Myocyte (in vitro differentiated cells): ENCODE measurements around the gene TSPAN10. TPM values are rescaled to one million over a fixed set of nuclear protein-coding genes. Genes with fewer than 3 reads are reported as not detected.
A peak's percentile ranks its signal among the peaks of the same experiment; 100 is the strongest.
"Not testable (repeated sequence)": the region's sequence is repeated elsewhere in the genome, so short reads cannot be mapped to it uniquely, and the experiment has no call there.

Source experiments
- DNase-seq: peaks from one replicate; pipeline ENCODE4 v3.0.0-alpha.2; 2012; ENCODE audit warnings: low read depth
- polyA plus RNA-seq: library from polyadenylated mRNA; unstranded; fragments of >200 nt; gene quantifications from one replicate; pipeline ENCODE4 v1.2.1, GENCODE V29; 2012; ENCODE audit warnings: missing spikeins
- total RNA-seq: library from RNA; depleted of rRNA; stranded (reverse); fragments of >200 nt; gene quantifications from 2 replicates; pipeline ENCODE4 v1.2.3, GENCODE V29; 2014

TSPAN10 gene
- 7.3 and 10.6 TPM in 2 replicates for total RNA-seq
- 14.4 TPM for polyA plus RNA-seq

GRCh38 chr17:81636505-81637288 is at the start of gene TSPAN10, which contains the start of gene NPLOC4:
TSS of gene TSPAN10 (plus strand) at chr17:81637196. CDS start at chr17:81642413, 5,217 bp downstream.
TSS of gene NPLOC4 (minus strand) at chr17:81637112. CDS start at chr17:81636930, 182 bp downstream.
- peak; percentile 88 for DNase-seq

DNA sequence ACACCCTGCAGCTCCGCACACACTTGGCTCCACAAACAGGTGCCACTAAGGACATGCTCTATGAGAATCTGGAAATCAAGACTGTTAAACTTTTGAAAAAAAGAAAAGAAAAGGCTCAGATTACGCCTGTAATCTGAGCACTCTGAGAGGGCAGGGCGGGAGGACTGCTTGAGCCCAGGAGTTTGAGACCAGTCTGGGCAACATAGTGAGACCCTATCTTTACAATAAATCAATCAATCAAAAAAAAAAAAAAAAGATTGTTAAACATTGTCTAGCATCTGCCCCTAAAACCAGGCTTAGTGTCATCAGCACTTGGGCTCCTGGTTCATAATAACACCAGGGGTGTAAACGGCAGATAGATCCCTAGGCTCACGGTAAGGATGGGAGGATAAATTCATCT is 47.4 kb upstream of the TSPAN10 start:
- DNase-seq = no peak

DNA sequence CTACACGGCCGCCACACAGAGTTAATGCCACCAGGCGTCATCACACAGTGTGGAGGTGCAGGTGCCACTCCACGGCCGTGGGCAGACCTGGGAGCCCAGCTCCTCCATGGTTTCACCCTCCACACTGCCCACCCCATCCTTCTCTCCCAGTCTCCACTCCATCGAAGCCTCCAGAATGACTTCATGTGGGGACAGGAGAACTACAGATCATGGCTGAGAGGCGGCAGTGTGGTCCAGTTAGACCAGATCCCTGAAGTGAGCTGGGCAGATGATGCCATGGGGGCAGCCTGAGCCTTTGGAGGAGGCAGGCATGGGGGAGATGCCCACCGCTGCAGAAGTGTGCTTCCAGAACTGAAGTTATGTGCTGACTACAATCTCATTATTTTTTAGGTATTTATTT is 46.9 kb upstream of the TSPAN10 start:
- DNase-seq = no peak

GRCh38 chr17:81591971-81592370 is 45.0 kb upstream of the TSPAN10 start:
- DNase-seq = no peak

GRCh38 chr17:81593105-81593871 is 43.7 kb upstream of the TSPAN10 start:
- DNase-seq = peak; percentile 40

DNA sequence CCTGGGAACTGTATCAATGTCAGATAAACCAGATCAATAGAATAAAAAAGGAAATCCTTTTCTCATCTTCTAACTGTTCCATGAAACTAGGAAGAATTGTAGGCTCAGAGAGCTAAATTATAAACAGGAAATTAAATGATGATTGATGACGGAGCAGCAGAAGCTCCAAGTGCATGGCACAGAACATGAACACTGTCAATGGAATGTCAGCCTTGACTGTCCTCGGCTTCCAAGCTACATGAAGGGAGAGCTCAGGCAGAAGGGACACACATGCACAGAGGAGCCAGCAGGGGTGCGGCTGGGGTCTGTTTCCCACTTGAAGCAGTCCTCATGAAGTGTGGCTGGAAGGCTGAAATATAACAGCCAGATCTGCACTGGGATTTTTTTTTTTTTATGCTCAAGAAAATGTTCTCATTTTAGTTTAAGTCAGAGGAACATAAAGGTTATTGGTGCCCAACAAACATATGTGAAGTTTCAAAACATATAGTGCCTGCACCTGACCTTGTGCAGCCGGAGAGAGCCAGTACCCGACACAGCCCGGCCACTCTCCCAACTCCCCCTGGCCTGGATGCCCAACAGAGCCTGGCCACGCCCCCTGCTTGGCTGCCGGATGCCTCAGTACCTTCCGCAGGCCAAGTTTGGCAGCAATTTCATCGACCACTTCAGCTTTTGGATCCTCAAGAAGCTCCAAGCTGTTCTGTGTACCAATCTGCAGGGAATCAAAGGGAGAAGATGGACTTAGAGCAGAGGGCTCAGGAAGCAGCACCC is 37.1 kb upstream of the TSPAN10 start:
- no peak for DNase-seq

DNA sequence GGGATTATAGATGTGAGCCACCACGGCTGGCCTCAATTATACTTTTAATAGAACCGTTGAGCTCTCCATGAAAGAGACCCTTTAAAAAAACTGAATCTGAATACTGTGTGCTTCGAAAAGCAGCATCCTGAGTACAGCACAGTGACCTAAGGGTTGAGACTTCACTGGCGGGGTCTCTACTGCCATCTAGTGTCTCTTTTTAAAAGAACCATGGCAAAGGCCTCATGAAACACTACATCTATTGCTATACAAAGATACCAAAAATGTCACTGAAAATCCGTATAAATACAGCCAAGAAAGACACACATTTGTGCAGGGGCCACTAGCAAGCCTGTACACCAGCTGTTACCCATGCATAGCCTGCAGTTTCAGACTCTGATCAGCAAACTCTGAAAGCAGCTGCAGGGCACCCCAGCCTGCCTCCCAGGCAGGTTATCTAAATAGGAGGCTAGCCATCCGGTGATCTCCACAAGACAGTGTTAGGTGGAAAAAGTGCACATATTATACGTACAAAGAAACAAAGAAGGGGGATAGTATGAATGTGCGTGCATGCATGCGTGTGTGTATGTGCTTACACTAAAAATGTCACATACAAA is 35.4 kb upstream of the TSPAN10 start:
- DNase-seq = peak; percentile 75

GRCh38 chr17:81603846-81604610 is 33.0 kb upstream of the TSPAN10 start:
- no peak for DNase-seq

DNA sequence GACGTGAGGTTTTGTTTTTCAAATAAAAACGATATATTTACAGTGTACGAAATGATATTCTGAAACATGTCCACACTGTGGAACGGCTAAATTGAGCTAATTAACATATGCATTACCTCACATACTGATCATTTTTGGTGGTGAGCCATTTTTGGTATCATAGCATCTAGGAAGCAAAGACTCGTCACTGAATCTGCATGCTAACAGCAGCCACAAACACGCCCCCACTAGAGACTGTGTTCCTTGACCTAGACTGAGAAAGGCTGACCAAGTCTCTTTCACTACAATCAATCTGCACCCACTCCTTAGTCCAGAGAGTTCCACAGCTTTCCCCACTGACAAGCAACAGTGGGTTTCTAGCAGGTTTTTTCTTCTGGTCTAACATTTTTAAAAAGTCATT is 29.6 kb upstream of the TSPAN10 start:
- no peak for DNase-seq

DNA sequence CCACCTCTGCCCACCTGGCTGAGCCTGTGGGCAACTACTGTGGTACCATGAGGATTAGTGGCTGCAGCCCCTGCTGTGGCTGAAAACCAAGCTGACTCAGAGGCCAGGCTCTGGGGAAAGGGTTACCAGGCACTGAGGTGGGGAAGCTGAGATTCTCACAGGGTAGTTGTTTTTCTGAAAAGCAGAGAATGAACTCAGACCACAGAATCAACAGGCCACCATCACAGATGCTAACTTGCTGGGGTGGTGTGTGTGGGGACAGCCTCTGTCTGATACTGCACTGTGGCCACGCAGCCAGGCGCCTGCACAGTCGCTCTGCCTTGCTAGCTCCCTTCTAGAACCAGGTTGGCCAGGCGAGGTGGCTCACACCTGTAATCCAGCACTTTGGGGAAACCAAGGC is 28.9 kb upstream of the TSPAN10 start:
- DNase-seq = peak; percentile 76

GRCh38 chr17:81608605-81609004 is 28.4 kb upstream of the TSPAN10 start:
- DNase-seq = no peak

DNA sequence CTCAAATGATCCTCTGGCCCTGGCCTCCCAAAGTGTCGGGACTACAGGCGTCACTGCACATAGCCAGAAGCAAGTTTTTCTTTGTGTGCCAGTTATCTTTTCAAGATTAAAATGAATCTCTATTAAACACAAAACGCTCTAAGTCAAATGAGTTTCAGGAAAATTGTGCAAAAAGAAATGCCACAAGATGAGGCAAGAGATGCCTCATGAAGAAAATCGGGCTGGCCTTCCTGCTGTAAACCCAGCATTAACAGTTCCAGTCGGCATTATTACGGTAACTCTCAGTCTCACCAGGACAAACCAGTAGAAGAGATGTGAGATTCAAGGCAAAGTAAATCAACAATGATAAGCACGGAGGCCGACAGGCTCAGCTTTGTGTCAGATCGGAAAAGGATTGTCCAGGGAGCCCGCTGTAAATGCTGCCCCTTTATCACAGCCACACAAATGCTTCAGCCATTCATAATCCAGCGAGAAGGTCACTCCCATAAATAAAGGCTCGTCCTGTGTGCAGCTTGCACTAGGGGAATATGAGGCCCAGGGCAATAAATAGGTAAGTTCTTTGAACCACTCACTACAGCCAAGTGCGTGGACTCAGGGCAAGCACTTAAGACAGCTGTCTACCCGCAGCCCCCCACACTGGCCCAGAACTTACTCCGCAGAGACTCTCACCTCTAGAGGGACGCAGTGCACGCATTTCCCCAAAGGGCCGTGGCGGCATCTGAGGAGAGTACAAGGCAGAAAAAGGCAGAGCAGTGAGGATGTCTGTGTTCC is 27.3 kb upstream of the TSPAN10 start:
- no peak for DNase-seq

GRCh38 chr17:81612172-81612970 is 24.6 kb upstream of the TSPAN10 start:
- no peak for DNase-seq

- peak; percentile 69 for DNase-seq
Observed at GRCh38 chr17:81615401-81615930, 21.5 kb upstream of the TSPAN10 start.

GRCh38 chr17:81616877-81617276 is 20.1 kb upstream of the TSPAN10 start:
- DNase-seq = no peak

DNA sequence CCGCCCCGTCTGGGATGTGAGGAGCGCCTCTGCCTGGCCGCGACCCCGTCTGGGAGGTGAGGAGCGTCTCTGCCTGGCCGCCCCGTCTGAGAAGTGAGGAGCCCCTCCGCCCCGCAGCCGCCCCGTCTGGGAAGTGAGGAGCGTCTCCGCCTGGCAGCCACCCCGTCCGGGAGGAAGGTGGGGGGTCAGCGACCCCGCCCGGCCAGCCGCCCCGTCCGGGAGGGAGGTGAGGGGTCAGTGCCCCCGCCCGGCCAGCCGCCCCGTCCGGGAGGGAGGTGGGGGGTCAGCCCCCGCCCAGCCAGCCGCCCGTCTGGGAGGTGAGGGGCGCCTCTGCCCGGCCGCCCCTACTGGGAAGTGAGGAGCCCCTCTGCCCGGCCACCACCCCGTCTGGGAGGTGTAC is 18.7 kb upstream of the TSPAN10 start:
- not testable (repeated sequence) for DNase-seq

- DNase-seq = no peak
Observed at GRCh38 chr17:81621494-81622130, 15.4 kb upstream of the TSPAN10 start.

- DNase-seq = no peak
Observed at GRCh38 chr17:81630274-81630673, 6.7 kb upstream of the TSPAN10 start.
